Mesenchymal stem cell (in vitro differentiated cells and primary cell): Measurements from ENCODE around the gene PTPRN.

ENCODE experiments used
- DNase-seq: peaks from one replicate; pipeline ENCODE4 v3.0.0-alpha.2; 2013
- H2AFZ ChIP-seq: one replicate; pipeline ENCODE4 v1.6.1; 2013; ENCODE audit warnings: low read depth, mild to moderate bottlenecking, control low read depth, inconsistent platforms, low read length, moderate library complexity
- H2AK5ac ChIP-seq: 2 replicates; pipeline ENCODE4 v1.6.1; 2013; ENCODE audit warnings: low read length, moderate library complexity, mild to moderate bottlenecking, inconsistent platforms; ENCODE audit not compliant: severe bottlenecking
- H2BK120ac ChIP-seq: one replicate; pipeline ENCODE4 v1.6.1; 2013; ENCODE audit warnings: low read depth, mild to moderate bottlenecking, inconsistent platforms, low read length, moderate library complexity
- H2BK12ac ChIP-seq, 2 experiments: one replicate each; pipeline ENCODE4 v1.6.1; 2013; ENCODE audit warnings: inconsistent platforms in 2 of 2, low read length in 2 of 2, mild to moderate bottlenecking in 2 of 2, moderate library complexity in 2 of 2, control low read depth in 1 of 2
- H2BK15ac ChIP-seq: one replicate; pipeline ENCODE4 v1.6.1; 2013; ENCODE audit warnings: mild to moderate bottlenecking, low read depth, inconsistent platforms; ENCODE audit not compliant: poor library complexity, severe bottlenecking
- H2BK5ac ChIP-seq: 2 replicates; pipeline ENCODE4 v1.6.1; 2013; ENCODE audit warnings: low read depth, mild to moderate bottlenecking, low read length, control low read depth, inconsistent platforms; ENCODE audit not compliant: poor library complexity, severe bottlenecking
- H3K14ac ChIP-seq, 2 experiments: one replicate each; pipeline ENCODE4 v1.6.1; 2013; ENCODE audit warnings: inconsistent platforms in 2 of 2, low read length in 2 of 2, control low read depth in 1 of 2, mild to moderate bottlenecking in 1 of 2, moderate library complexity in 1 of 2
- H3K18ac ChIP-seq, 2 experiments: one replicate each; pipeline ENCODE4 v1.6.1; 2013; ENCODE audit warnings: inconsistent platforms in 2 of 2, low read length in 2 of 2, control low read depth in 1 of 2, low read depth in 1 of 2, mild to moderate bottlenecking in 1 of 2
- H3K23ac ChIP-seq, 2 experiments: one replicate each; pipeline ENCODE4 v1.6.1; 2013; ENCODE audit warnings: inconsistent platforms in 2 of 2, low read length in 2 of 2, mild to moderate bottlenecking in 2 of 2, moderate library complexity in 2 of 2, control low read depth in 1 of 2
- H3K27ac ChIP-seq: 2 replicates; pipeline ENCODE4 v1.5.1; 2013; ENCODE audit warnings: mild to moderate bottlenecking, moderate library complexity, low read length, control low read depth, inconsistent platforms; ENCODE audit not compliant: poor library complexity, severe bottlenecking
- H3K27me3 ChIP-seq, 2 experiments: 2 replicates each; pipeline versions ENCODE4 v1.6.1 to v1.7.0; 2013; ENCODE audit warnings: low read length in 2 of 2, mild to moderate bottlenecking in 2 of 2, moderate library complexity in 2 of 2, control low read depth in 1 of 2, inconsistent platforms in 1 of 2; ENCODE audit not compliant: control insufficient read depth in 1 of 2, insufficient read depth in 1 of 2
- H3K36me3 ChIP-seq, 2 experiments: 2 replicates each; pipeline versions ENCODE4 v1.6.1 to v1.7.0; 2013; ENCODE audit warnings: low read length in 2 of 2, control low read depth in 1 of 2, inconsistent platforms in 1 of 2, low read depth in 1 of 2, mild to moderate bottlenecking in 1 of 2; ENCODE audit not compliant: insufficient read depth in 2 of 2, control insufficient read depth in 1 of 2
- H3K4ac ChIP-seq, 2 experiments: one replicate each; pipeline ENCODE4 v1.6.1; 2013; ENCODE audit warnings: inconsistent platforms in 2 of 2, low read length in 2 of 2, mild to moderate bottlenecking in 2 of 2, moderate library complexity in 2 of 2, control low read depth in 1 of 2, low read depth in 1 of 2
- H3K4me1 ChIP-seq: 2 replicates; pipeline ENCODE4 v1.6.1; 2013; ENCODE audit warnings: low read depth, low read length, control low read depth; ENCODE audit not compliant: control insufficient read depth, insufficient read depth
- H3K4me2 ChIP-seq: 2 replicates; pipeline ENCODE4 v1.6.1; 2013; ENCODE audit warnings: low read length, mild to moderate bottlenecking, inconsistent platforms; ENCODE audit not compliant: poor library complexity, severe bottlenecking
- H3K4me3 ChIP-seq, 2 experiments: 2 replicates each; pipeline versions ENCODE4 v1.5.1 to v1.7.0; 2013; ENCODE audit warnings: low read length in 2 of 2, mild to moderate bottlenecking in 2 of 2, control low read depth in 1 of 2, low read depth in 1 of 2; ENCODE audit not compliant: insufficient read depth in 1 of 2
- H3K79me1 ChIP-seq: replicated peaks from 2 replicates; pipeline ENCODE4 v1.6.1; 2013; ENCODE audit warnings: mild to moderate bottlenecking, control low read depth, low read length, inconsistent platforms; ENCODE audit not compliant: poor library complexity, severe bottlenecking
- H3K9ac ChIP-seq: 2 replicates; pipeline ENCODE4 v1.7.0; 2013; ENCODE audit warnings: mild to moderate bottlenecking, low read length, moderate library complexity
- H3K9me3 ChIP-seq: 2 replicates; pipeline ENCODE4 v1.7.0; 2013; ENCODE audit warnings: mild to moderate bottlenecking, low read length; ENCODE audit not compliant: control insufficient read depth
- H4K8ac ChIP-seq: one replicate; pipeline ENCODE4 v1.6.1; 2013; ENCODE audit warnings: inconsistent platforms, mild to moderate bottlenecking, low read length, moderate library complexity
- H4K91ac ChIP-seq: one replicate; pipeline ENCODE4 v1.6.1; 2013; ENCODE audit warnings: mild to moderate bottlenecking, low read length, inconsistent platforms
- WGBS: methylation state at CpG from one replicate; pipeline ENCODE4 v1.1.7; 2013; ENCODE audit warnings: mixed read lengths; 5-methylcytosine and 5-hydroxymethylcytosine counted together

PTPRN gene

DNA sequence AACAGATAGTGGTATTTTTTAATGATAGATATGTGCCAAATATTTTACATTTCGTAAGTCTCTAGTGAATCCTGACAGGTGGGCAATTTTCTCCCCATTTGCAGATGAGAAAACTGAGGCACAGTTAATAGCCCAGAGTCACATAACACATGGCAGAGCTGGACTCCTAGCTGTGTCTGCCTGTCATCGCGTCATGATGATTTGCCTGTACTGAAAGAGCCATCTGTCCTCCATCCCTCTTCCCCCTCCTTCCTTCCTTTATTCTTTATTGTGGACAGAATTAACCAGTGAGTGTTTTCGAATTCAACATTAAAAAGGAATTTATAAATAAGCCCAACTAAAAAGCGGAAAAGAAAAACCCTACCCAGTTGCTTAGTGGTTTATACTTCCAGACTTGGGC, 26.8 kb downstream of the PTPRN start:
- Histone ChIP-seq H3K4me3 (no peak overlapping the region), H3K79me1 (peaks cover 20% of the 10 kb centered on the region), H3K14ac (no peak overlapping the region), H4K91ac (no peak overlapping the region), H3K27ac (no peak overlapping the region), H2BK15ac (no peak overlapping the region), H3K27me3 (no peaks in the 10 kb centered on the region), H3K4ac (no peak overlapping the region), H3K9me3 (no peaks in the 10 kb centered on the region), H3K36me3 (peaks cover 55 to 62% of the 10 kb centered on the region in 2 experiments), H2AFZ (no peak overlapping the region), H2BK5ac (no peak overlapping the region), H3K9ac (peak overlapping the region; percentile 31), H2BK120ac (no peak overlapping the region), H4K8ac (no peak overlapping the region), H3K18ac (no peak overlapping the region), H3K4me2 (no peak overlapping the region), H2AK5ac (no peak overlapping the region), H2BK12ac (no peak overlapping the region), H3K23ac (no peak overlapping the region), H3K4me1 (peaks cover 36% of the 10 kb centered on the region)
- DNase-seq: no peak
- 96% methylated on average over 3 of the region's 5 CpGs for WGBS

DNA sequence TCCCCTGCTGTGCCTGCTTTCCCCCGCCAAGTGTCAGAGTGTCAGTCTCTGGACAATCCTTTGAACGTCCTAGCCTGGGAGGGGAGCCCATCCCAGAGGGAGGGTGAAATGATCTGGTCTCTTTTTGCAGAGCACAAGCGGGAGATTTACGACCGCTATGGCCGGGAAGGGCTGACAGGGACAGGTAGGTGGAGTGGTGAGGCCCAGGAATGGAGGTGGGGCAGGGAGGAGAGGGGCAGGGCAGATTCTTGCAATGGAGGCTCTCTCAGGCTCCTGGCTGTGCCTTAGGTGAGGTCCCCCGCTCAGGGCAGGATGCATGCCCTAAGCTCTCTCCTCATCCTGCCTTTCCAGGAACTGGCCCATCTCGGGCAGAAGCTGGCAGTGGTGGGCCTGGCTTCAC, 27.6 kb downstream of the PTPRN start:
- no peak overlapping the region for H2AK5ac ChIP-seq
- H3K23ac ChIP-seq: no peak overlapping the region
- peaks cover 51 to 59% of the 10 kb centered on the region in 2 experiments for H3K36me3 ChIP-seq
- H3K4me2 ChIP-seq: no peak overlapping the region
- DNase-seq: no peak
- no peak overlapping the region for H3K4ac ChIP-seq
- H3K27me3 ChIP-seq: no peaks in the 10 kb centered on the region
- H3K18ac ChIP-seq: no peak overlapping the region
- no peak overlapping the region for H4K8ac ChIP-seq
- H3K9me3 ChIP-seq: no peaks in the 10 kb centered on the region
- no peak overlapping the region for H3K27ac ChIP-seq
- H2BK120ac ChIP-seq: no peak overlapping the region
- H2BK15ac ChIP-seq: no peak overlapping the region
- no peak overlapping the region for H2AFZ ChIP-seq
- WGBS: 66% methylated on average over 8 of the region's 8 CpGs
- peak overlapping the region; percentile 97 for H3K9ac ChIP-seq
- H2BK5ac ChIP-seq: no peak overlapping the region
- H3K4me1 ChIP-seq: peaks cover 35% of the 10 kb centered on the region
- peaks cover 20% of the 10 kb centered on the region for H3K79me1 ChIP-seq
- H3K14ac ChIP-seq: no peak overlapping the region
- H2BK12ac ChIP-seq: no peak overlapping the region
- no peak overlapping the region for H4K91ac ChIP-seq
- H3K4me3 ChIP-seq: no peak overlapping the region

DNA sequence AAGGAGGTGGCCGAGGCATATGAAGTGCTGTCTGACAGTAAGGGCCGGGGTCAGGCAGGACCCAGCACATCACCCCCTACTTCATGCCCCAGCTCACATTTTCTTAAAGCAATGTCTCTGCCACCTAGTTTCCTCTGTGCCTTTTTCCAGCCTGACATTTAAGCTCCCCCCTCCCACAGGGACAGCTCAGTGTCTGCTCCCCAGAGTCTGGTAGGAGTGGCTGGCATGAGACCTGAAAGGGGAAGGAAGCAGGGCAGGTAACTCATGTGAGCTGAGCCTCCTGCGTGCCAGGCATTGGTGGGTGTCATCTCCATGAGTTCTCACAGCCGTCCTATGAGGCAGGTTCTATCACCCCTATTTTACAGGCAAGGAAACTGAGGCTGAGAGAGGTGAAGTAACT, 28.6 kb downstream of the PTPRN start:
- no peak overlapping the region for H2BK120ac ChIP-seq

DNA sequence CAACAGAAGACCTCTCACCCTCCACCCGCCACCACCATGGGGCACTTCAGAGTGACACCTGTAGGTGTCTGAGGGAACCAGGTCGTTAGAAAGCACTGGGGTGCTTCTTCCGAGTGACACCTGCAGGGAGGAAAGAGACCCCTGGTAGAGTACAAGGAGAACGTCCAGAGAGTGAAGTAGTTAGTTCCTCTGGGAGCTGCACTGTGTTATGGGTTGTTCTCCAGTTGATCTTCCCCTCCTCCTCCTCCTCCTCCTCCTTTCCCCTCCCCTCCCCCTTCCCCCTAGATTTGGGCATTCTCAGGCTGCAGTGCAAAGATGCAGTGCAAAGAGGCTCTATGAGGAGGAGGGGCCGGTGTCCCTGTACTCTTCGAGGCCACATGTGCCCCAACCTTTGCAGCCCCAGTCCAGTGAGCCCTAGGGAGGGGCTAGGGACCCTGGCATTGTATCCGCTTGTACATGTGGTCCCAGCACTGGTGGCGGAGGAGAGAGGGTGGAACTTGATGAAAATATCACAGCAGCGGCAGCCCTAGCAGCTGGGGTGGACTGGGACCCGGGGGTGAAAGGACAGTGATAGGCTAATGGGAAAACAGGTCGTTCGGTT, 29.2 kb downstream of the PTPRN start:
- Histone ChIP-seq H2BK12ac (peak overlapping the region; percentile 30 to 90), H3K18ac (peak overlapping the region; percentile 45 to 91), H3K4me3 (peak overlapping the region; percentile 68 to 94), H4K91ac (no peak overlapping the region), H2BK5ac (no peak overlapping the region), H3K14ac (peak overlapping the region in 1 of 2 experiments; percentile 68), H3K36me3 (peaks cover 44 to 48% of the 10 kb centered on the region in 2 experiments), H3K79me1 (peaks cover 17% of the 10 kb centered on the region), H3K4me1 (peaks cover 29% of the 10 kb centered on the region), H3K9ac (peak overlapping the region; percentile 97), H3K27me3 (no peaks in the 10 kb centered on the region), H2AFZ (peak overlapping the region; percentile 18), H3K23ac (peak overlapping the region in 1 of 2 experiments; percentile 89), H3K4ac (peak overlapping the region; percentile 49 to 94), H2BK15ac (peak overlapping the region; percentile 2), H2AK5ac (peak overlapping the region; percentile 84), H4K8ac (peak overlapping the region; percentile 51), H3K4me2 (peak overlapping the region; percentile 65), H3K27ac (peak overlapping the region; percentile 85), H3K9me3 (no peaks in the 10 kb centered on the region), H2BK120ac (no peak overlapping the region)
- no peak for DNase-seq
- WGBS: 79% methylated on average over 6 of the region's 12 CpGs

More for the DNA sequence above, 28.6 kb downstream of the PTPRN start:
- Histone ChIP-seq H2BK15ac (no peak overlapping the region), H3K27me3 (no peaks in the 10 kb centered on the region), H3K27ac (no peak overlapping the region), H2BK5ac (no peak overlapping the region), H3K4me1 (peaks cover 29% of the 10 kb centered on the region), H3K18ac (no peak overlapping the region), H3K79me1 (peaks cover 20% of the 10 kb centered on the region), H4K91ac (no peak overlapping the region), H3K4me3 (peak overlapping the region in 1 of 2 experiments; percentile 94), H3K9me3 (no peaks in the 10 kb centered on the region), H3K36me3 (peaks cover 50 to 51% of the 10 kb centered on the region in 2 experiments), H2BK12ac (peak overlapping the region in 1 of 2 experiments; percentile 25), H4K8ac (no peak overlapping the region), H3K23ac (no peak overlapping the region), H2AK5ac (no peak overlapping the region), H3K9ac (peak overlapping the region; percentile 97), H3K4ac (peak overlapping the region in 1 of 2 experiments; percentile 59), H2AFZ (no peak overlapping the region), H3K4me2 (no peak overlapping the region), H3K14ac (no peak overlapping the region)
- no peak for DNase-seq
- WGBS: 89% methylated on average over 4 of the region's 4 CpGs
